ENCODE measurements around the gene ATG5.

- TF ChIP-seq CTCF (IDR thresholded peaks at IDR 0.05) (no peak), POLR2A (IDR thresholded peaks at IDR 0.05) (no peak)
Observed at GRCh38 chr6:106184629-106185028, 140.9 kb downstream of the ATG5 start.

All from heart left ventricle (tissue), 13 donors.